A673 (cell line): ENCODE measurements around the gene PEX14. TPM values are rescaled to one million over a fixed set of nuclear protein-coding genes. Genes with fewer than 3 reads are reported as not detected.

Experiments used
- BruUV-seq: library from RNA; stranded (reverse); fragments of 400-500 nt; replicated peaks from 2 replicates; lab custom pipeline; 2021; lab: Mats Ljungman, UMichigan
- CTCF ChIA-PET: fragments of 300-600 bp; sonication (Branson Sonifier 250); formaldehyde crosslinking; loops from one replicate; lab custom pipeline; 2022; ENCODE audit warnings: antibody characterized with exemption; lab: Charles Lee
- POLR2A ChIA-PET: fragments of 300-600 bp; sonication (Branson Sonifier 250); formaldehyde crosslinking; loops from one replicate; lab custom pipeline; 2022; ENCODE audit warnings: antibody characterized with exemption; ENCODE audit not compliant: low non-redundant PET; lab: Charles Lee
- DNase-seq: peaks from one replicate; pipeline ENCODE4 v3.0.0-alpha.2; 2015; ENCODE audit warnings: low spot score
- H3K27ac ChIP-seq: fragments of 200-600 bp; sonication (generic); 2 replicates; pipeline ENCODE4 v1.5.1; 2016; ENCODE audit warnings: mixed run types, low read depth, mild to moderate bottlenecking, mixed read lengths, antibody characterized with exemption, low read length; ENCODE audit not compliant: poor library complexity, severe bottlenecking
- H3K27me3 ChIP-seq: fragments of 200-600 bp; sonication (generic); replicated peaks from 2 replicates; pipeline ENCODE4 v1.6.1; 2017; ENCODE audit warnings: mixed run types, low read depth, mild to moderate bottlenecking, mixed read lengths, antibody characterized with exemption, low read length; ENCODE audit not compliant: insufficient read depth, poor library complexity
- H3K36me3 ChIP-seq: fragments of 200-600 bp; sonication (generic); 2 replicates; pipeline ENCODE4 v1.6.1; 2016; ENCODE audit warnings: mixed run types, mild to moderate bottlenecking, mixed read lengths, antibody characterized with exemption, low read length; ENCODE audit not compliant: insufficient read depth, poor library complexity, severe bottlenecking
- H3K4me1 ChIP-seq: fragments of 200-600 bp; sonication (generic); 2 replicates; pipeline ENCODE4 v1.6.1; 2017; ENCODE audit warnings: mixed run types, mild to moderate bottlenecking, mixed read lengths, antibody characterized with exemption, low read length; ENCODE audit not compliant: insufficient read depth, poor library complexity, severe bottlenecking
- H3K4me3 ChIP-seq: fragments of 200-600 bp; sonication (generic); 2 replicates; pipeline ENCODE4 v1.5.1; 2016; ENCODE audit warnings: low read depth, mixed run types, mild to moderate bottlenecking, mixed read lengths, low read length; ENCODE audit not compliant: poor library complexity, severe bottlenecking
- H3K9me3 ChIP-seq: fragments of 200-600 bp; sonication (generic); 2 replicates; pipeline ENCODE4 v1.6.1; 2016; ENCODE audit warnings: mixed run types, low read depth, mild to moderate bottlenecking, mixed read lengths, antibody characterized with exemption, low read length; ENCODE audit not compliant: poor library complexity, severe bottlenecking
- EZH2 ChIP-seq: fragments of 200-600 bp; sonication (generic); IDR thresholded peaks from 2 replicates; pipeline ENCODE4 v1.6.1; 2017; ENCODE audit warnings: borderline replicate concordance, low read depth, mild to moderate bottlenecking, mixed read lengths, antibody characterized with exemption, low read length; ENCODE audit not compliant: poor library complexity, severe bottlenecking
- intact Hi-C: fragments of 100-400 bp; cut with micrococcal nuclease; formaldehyde crosslinking; loops from one replicate; pipeline ENCODE4 v1.10.0; 2022; ENCODE audit not compliant: unreplicated experiment
- total RNA-seq: library from RNA; stranded (reverse); gene quantifications from 2 replicates; pipeline ENCODE4 v1.2.3, GENCODE V29; 2021
- TF ChIP-seq, protein P1 (sequence below): fragments of 300-800, 200-600 bp; sonication (generic); conservative IDR thresholded peaks from 2 replicates; pipeline ENCODE4 v1.5.1; 2017; ENCODE audit warnings: low read depth, mild to moderate bottlenecking, antibody characterized with exemption, low read length, moderate library complexity, mixed read lengths

The PEX14 gene
- total RNA-seq, 1 experiment from 2014 or later, result 26.8 TPM

- no peak overlapping the region for H3K4me3 ChIP-seq
- no peaks in the 10 kb centered on the region for H3K36me3 ChIP-seq
- H3K27ac ChIP-seq, result no peak overlapping the region
- ChIA-PET CTCF (no interaction called here), POLR2A (no interaction called here)
- no peaks in the 10 kb centered on the region for H3K9me3 ChIP-seq
- no TSS peak for BruUV-seq
- H3K4me1 ChIP-seq, result peaks cover 4% of the 10 kb centered on the region
- no peak for TF ChIP-seq EZH2
- TF ChIP-seq, protein P1, sequence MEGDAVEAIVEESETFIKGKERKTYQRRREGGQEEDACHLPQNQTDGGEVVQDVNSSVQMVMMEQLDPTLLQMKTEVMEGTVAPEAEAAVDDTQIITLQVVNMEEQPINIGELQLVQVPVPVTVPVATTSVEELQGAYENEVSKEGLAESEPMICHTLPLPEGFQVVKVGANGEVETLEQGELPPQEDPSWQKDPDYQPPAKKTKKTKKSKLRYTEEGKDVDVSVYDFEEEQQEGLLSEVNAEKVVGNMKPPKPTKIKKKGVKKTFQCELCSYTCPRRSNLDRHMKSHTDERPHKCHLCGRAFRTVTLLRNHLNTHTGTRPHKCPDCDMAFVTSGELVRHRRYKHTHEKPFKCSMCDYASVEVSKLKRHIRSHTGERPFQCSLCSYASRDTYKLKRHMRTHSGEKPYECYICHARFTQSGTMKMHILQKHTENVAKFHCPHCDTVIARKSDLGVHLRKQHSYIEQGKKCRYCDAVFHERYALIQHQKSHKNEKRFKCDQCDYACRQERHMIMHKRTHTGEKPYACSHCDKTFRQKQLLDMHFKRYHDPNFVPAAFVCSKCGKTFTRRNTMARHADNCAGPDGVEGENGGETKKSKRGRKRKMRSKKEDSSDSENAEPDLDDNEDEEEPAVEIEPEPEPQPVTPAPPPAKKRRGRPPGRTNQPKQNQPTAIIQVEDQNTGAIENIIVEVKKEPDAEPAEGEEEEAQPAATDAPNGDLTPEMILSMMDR, result no peak
- no peaks in the 10 kb centered on the region for H3K27me3 ChIP-seq
- intact Hi-C loops, result no loop called here
- no peak for DNase-seq
Observed at GRCh38 chr1:10593750-10594149, 119.0 kb downstream of the PEX14 start.

- DNase-seq, result no peak
- POLR2A ChIA-PET, result no interaction called here
- Histone ChIP-seq H3K4me3 (no peak overlapping the region), H3K4me1 (peaks cover 4% of the 10 kb centered on the region), H3K9me3 (no peaks in the 10 kb centered on the region), H3K27me3 (no peaks in the 10 kb centered on the region), H3K27ac (no peak overlapping the region), H3K36me3 (no peaks in the 10 kb centered on the region)
- CTCF ChIA-PET, result no interaction called here
- TF ChIP-seq, protein P1, result no peak
- TF ChIP-seq EZH2, result no peak
- intact Hi-C loops, result no loop called here
- no TSS peak for BruUV-seq
Observed at GRCh38 chr1:10594595-10595223, 120.0 kb downstream of the PEX14 start.

- ChIA-PET POLR2A (no interaction called here), CTCF (no interaction called here)
- Histone ChIP-seq H3K4me3 (no peak overlapping the region), H3K36me3 (no peaks in the 10 kb centered on the region), H3K27ac (no peak overlapping the region), H3K9me3 (no peaks in the 10 kb centered on the region), H3K4me1 (peaks cover 9% of the 10 kb centered on the region), H3K27me3 (no peaks in the 10 kb centered on the region)
- no TSS peak for BruUV-seq
- no peak for DNase-seq
- no peak for TF ChIP-seq EZH2
- TF ChIP-seq, protein P1, result no peak
- intact Hi-C loops, result no loop called here
Observed at GRCh38 chr1:10596780-10597179, 122.0 kb downstream of the PEX14 start.
